Measurements from ENCODE around the gene SLC35E4.
"Not testable (repeated sequence)": the region's sequence is repeated elsewhere in the genome, so short reads cannot be mapped to it uniquely, and the experiment has no call there.

Gene SLC35E4

DNA sequence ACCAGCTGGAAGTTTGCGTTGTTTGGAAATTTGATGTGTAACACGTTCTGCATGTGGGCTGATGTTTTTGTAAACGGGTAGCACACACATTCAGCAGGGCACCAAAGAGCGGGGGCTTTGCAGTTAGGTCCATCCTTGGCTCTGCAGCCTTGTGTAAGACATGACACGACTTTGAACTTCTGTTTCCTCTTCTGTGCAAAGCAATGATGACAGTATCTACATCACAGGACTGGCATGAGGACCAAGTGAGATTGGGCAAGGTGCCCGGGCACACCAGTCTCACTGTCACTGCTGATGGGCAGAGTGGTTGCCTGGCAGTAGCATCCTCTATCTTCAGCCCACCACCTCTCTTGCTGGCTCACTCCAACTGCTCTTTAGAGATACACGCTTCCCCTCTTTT lies 25.3 kb upstream of the SLC35E4 start:
- DNase-seq (ENCODE audit: extremely low read depth in 1 of 2, low read depth in 1 of 2) = no peak

DNA sequence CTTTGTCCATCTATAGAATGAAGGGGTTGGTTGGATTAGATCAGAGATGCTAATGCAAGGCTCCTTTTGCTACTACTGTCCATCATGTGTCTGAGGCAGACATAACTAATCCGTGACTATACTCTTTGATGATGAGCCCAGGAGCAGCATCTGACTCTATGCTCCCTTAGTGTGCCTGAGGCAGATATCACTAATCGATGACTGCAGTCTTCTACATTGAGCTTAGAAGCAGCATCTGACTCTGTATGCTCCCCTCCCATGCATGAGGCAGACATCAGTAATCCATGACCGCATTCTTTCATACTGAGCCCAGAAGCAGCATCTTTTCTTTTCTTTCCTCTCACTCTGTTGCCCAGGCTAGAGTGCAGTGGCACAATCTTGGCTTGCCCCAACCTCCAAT lies 24.4 kb upstream of the SLC35E4 start:
- no peak for DNase-seq (ENCODE audit: extremely low read depth in 1 of 2, low read depth in 1 of 2)

DNA sequence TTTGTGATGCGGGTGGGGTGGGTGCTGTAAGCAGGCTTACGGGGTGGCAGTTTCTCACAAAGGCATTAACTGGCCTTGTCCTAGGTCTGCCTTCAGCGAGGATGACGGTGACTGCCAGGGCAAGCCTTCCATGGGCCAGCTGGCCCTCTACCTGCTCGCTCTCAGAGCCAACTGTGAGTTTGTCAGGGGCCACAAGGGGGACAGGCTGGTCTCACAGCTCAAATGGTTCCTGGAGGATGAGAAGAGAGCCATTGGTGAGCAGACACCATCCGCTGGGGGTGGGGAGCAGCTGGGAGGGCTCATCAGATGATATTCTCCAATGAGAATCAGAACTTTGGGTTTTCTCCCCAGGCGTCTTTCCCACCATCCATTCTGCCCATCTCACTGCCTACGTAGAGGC lies 22.8 kb upstream of the SLC35E4 start:
- DNase-seq (ENCODE audit: extremely low read depth in 1 of 2, low read depth in 1 of 2) = no peak

DNA sequence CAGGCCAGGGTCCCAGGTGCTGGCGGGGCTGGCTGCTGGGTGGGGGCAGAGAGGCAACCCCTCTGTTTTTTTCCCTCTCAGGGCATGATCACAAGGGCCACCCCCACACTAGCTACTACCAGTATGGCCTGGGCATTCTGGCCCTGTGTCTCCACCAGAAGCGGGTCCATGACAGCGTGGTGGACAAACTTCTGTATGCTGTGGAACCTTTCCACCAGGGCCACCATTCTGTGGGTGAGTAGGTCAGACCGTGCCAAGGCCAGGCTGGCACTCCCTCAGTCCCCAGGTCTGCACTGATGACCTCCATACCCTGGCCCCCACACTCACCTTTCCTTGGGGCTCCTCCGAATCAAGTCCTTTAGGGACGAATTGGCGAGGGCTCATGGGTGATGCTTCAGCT lies 21.3 kb upstream of the SLC35E4 start:
- no peak for DNase-seq (ENCODE audit: extremely low read depth in 1 of 2, low read depth in 1 of 2)

DNA sequence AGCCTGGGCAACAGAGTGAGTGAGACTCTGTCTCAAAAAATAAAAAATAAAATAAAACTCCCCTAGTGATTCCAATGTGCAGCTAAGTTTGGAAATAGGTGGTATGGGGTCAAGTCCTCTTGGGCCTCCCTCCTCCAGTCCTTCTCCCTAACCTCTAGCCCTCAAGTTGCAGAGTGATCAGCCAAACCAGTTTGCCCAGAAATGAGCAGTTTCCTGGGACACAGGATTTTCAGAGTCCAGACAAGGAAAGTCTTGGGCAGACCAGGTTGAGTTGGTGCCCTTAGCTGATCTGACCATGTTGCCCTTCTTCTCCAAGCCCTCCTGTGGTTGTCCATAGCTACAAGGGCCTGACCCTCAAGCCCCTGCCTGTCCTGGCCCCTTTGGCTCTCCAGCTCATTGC lies 20.7 kb upstream of the SLC35E4 start:
- DNase-seq (ENCODE audit: extremely low read depth in 1 of 2, low read depth in 1 of 2) = no peak

DNA sequence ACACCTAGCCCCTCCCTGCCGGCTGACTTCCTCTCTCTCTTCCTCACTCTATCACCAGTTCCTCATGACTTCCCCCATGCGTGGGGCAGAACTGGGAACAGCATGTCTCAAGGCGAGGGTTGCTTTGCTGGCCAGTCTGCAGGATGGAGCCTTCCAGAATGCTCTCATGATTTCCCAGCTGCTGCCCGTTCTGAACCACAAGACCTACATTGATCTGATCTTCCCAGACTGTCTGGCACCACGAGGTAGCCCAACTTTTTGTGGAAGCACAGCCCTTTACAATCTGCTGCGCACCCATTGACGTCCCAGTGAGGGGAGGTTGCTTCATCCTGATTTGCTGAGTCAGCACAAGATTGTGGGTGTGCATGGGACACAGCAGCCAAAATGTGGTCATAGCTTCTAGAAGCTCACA lies 20.0 kb upstream of the SLC35E4 start:
- DNase-seq (ENCODE audit: extremely low read depth in 1 of 2, low read depth in 1 of 2) = no peak

DNA sequence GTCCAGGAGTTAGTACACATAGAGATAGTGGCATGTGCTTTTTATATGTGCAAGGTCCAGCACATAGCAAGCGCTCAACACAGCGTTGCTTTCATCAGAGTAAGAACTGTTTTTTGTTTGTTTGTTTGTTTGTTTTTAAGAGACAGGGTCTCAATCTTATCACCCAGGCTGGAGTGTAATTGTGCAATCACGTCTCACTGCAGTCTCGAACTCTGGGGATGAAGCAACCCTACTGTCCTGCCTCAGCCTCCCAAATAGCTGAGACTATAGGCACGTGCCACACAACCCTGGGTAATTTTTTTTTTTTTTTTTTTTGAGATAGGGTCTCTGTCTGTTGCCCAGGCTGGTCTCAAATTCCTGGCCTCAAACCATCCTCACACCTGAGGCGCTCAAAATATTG lies 17.8 kb upstream of the SLC35E4 start:
- DNase-seq (ENCODE audit: extremely low read depth in 1 of 2, low read depth in 1 of 2) = no peak

DNA sequence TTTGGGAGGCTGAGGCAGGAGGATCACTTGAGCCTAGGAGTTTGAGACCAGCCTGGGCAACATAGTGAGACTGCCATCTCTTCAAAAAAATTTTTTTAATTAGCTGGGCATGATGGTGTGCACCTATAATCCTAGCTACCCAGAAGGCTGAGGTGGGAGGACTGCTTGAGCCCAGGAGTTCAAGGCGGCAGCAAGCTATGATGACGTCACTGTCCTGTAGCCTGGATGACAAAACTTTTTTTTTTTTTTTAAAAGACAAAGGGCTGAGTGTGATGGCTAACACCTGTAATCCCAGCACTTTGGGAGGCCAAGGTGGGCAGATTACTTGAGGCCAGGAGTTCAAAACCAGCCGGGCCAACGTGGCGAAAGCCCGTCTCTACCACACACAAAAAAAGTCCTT lies 15.7 kb upstream of the SLC35E4 start:
- DNase-seq (ENCODE audit: extremely low read depth in 1 of 2, low read depth in 1 of 2) = not testable (repeated sequence)

DNA sequence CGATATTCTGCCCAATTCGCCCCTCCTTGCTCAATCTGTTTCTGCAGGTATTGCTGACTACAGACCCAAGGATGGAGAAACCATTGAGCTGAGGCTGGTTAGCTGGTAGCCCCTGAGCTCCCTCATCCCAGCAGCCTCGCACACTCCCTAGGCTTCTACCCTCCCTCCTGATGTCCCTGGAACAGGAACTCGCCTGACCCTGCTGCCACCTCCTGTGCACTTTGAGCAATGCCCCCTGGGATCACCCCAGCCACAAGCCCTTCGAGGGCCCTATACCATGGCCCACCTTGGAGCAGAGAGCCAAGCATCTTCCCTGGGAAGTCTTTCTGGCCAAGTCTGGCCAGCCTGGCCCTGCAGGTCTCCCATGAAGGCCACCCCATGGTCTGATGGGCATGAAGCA lies 9.2 kb upstream of the SLC35E4 start:
- DNase-seq (ENCODE audit: extremely low read depth in 1 of 2, low read depth in 1 of 2) = no peak

DNA sequence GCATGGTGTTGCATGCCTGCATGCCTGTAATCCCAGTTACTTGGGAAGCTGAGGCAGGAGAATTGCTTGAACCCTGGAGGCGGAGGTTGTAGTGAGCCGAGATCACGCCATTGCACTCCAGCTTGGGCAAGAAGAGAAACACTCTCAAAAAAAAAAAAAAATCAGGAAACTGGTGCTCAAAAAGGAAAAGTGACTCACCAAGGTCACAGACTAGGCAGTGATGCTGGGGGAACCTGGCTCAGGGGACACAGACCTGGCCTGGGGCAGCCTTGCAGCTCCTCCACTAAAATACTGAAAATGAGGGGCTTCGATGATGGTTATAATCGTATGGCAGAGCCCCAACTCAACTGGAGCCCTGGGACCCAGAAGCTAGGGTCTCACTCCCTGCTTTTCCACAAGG lies 8.1 kb upstream of the SLC35E4 start:
- no peak for DNase-seq (ENCODE audit: extremely low read depth in 1 of 2, low read depth in 1 of 2)

DNA sequence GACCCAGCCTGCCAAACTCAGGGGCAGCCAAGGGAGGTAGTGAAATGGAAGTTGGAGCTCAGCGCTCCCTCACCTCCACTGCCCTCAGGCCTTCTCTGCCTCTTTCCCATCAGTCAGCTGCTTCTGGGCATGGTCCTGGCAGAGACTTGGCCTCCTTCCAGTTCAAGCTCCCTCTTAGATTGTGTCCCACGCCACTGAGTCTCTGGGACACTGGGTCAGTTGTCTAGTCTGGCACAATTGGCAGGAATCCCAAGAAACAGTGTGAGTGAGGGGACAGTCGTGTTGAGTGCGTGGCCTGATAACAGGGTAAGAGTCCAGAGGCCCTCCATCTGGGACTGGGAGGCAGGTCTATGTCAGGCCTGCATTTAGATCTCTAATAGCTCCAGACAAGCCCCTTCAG lies 7.1 kb upstream of the SLC35E4 start:
- no peak for DNase-seq (ENCODE audit: extremely low read depth in 1 of 2, low read depth in 1 of 2)

DNA sequence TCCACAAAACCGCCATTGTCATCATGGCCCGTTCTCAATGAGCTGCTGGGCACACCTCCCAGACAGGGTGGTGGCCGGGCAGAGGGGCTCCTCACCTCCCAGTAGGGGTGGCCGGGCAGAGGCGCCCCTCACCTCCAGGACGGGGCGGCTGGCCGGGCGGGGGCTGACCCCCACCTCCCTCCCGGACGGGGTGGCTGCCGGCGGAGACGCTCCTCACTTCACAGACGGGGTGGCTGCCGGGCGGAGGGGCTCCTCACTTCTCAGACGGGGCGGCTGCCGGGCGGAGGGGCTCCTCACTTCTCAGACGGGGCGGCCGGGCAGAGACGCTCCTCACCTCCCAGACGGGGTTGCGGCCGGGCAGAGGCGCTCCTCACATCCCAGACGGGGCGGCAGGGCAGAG lies 4.1 kb upstream of the SLC35E4 start:
- not testable (repeated sequence) for DNase-seq (ENCODE audit: extremely low read depth in 1 of 2, low read depth in 1 of 2)

DNA sequence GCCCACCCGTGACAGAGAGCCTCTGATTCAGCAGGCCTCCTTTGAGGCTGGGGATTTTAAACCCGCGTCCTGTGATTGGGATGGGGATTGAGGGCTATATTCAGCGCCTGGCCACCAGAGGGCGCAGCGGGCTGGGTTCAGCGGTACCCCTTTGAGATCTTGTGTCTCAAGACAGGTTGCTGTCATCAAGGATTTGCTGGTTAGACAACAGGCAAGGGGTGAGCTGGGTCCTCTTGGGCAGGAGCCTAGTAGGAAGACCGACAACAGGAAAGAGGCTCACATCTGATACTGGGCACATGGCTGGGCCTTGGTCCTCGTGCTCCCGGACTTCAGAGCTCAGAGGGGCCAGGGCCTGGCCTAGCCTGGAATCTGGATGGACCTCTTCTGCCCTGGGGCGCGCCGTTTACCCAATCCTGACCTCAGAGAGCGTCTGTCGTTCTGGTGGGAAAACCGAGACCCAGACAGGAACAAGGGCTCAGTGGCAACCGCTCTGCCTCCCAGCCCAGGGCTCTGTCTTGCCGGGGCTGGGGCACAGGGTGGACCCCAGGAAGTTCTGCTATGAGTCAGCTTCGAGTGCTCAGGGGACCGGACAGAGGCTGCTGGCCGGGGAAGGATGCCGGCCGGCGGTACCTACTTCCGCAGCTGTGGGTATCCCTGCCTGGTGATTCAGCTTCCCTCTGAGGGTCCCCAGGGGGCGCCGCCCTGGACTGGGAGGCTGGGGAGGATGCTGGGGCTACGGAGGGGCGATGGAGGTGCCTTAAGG lies 929 bp upstream of the SLC35E4 start:
- DNase-seq (ENCODE audit: extremely low read depth in 1 of 2, low read depth in 1 of 2) = peak; percentile 74 to 83

DNA sequence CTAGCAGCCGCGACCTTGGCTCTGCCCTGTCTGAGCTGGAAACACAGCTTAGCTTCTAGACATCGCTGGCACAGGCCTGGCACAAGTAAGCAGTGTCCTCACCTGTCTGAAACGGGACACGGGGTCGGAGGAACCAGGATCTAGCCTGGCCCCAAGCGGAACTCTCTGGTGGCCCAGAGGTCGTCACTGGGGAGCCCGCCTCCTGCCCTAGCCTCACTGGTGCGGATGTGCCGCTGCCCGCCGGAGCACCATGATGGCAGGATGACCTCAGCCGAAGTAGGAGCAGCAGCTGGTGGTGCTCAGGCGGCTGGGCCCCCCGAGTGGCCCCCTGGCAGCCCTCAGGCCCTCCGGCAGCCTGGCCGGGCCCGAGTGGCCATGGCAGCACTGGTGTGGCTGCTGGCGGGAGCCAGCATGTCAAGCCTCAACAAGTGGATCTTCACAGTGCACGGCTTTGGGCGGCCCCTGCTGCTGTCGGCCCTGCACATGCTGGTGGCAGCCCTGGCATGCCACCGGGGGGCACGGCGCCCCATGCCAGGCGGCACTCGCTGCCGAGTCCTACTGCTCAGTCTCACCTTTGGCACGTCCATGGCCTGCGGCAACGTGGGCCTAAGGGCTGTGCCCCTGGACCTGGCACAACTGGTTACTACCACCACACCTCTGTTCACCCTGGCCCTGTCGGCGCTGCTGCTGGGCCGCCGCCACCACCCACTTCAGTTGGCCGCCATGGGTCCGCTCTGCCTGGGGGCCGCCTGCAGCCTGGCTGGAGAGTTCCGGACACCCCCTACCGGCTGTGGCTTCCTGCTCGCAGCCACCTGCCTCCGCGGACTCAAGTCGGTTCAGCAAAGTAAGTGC lies 871 bp downstream of the SLC35E4 start:
- no peak for DNase-seq (ENCODE audit: extremely low read depth in 1 of 2, low read depth in 1 of 2)

DNA sequence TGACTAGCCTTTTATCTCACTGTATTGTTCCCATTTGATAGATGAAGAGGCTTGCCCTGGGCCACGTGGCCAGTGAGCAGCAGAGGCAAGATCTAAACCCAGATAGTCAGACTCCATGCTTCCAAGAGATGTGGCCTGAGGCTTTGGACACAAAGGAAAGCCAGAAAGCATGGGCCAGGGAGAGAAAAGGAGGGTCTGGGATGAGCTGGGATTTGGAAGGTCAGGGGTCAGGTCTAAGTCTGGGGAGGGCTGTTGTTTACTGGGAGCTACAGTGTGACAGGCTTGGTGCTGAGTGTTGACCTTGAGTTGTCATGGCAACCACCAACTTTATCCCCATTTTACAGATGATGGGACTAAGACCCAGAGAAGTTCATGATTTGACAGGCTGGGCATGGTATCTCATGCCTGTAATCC lies 2.1 kb downstream of the SLC35E4 start:
- DNase-seq (ENCODE audit: extremely low read depth in 1 of 2, low read depth in 1 of 2) = no peak

DNA sequence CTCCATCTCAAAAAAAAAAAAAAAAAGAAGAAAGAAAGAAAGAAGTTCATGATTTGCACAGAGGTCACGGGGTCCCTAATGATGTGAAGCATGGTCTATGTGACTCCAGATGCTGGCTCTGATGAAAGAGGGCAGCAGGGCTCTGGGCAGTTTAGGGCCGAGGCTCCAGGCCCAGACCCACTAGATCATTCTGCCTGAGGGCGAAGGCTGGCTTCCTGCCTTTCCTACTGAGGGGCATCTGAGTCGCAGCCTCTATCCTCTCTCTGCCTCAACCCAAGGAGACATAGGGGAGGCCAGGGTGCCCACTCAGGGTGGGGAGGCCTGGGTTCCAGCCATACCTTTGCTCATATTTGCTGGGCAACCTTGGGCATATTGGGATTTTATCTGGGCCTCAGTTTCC lies 4.8 kb downstream of the SLC35E4 start:
- no peak for DNase-seq (ENCODE audit: extremely low read depth in 1 of 2, low read depth in 1 of 2)

DNA sequence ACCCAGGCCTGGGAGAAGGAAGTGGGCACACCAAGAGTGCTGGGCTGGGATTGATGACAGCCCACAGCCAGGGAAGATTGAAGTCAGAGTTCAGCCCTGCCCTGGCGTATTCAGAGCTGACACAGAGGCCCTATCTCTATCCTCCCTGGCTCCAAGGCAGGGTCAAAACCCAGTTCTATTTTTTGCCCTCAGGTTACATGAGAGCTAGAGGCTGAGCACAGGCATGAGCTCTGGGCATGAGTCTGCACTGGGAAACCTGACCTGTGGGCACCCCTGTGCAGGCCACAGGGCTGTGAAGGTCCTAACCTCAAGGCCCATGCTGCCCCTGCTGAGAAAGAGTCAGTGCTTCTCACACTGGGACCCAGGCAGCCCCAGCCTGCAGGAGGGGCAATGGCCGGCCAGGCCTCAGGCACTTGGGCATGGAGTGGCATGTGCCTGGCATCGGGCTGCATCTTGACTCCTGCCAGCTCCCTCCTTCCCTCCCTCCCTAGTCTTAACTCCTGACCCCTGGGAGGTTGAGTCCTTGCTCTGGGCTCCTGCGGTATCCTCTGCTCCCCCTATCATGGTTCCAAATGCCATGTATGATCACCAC lies 5.4 kb downstream of the SLC35E4 start:
- DNase-seq (ENCODE audit: extremely low read depth in 1 of 2, low read depth in 1 of 2) = no peak

DNA sequence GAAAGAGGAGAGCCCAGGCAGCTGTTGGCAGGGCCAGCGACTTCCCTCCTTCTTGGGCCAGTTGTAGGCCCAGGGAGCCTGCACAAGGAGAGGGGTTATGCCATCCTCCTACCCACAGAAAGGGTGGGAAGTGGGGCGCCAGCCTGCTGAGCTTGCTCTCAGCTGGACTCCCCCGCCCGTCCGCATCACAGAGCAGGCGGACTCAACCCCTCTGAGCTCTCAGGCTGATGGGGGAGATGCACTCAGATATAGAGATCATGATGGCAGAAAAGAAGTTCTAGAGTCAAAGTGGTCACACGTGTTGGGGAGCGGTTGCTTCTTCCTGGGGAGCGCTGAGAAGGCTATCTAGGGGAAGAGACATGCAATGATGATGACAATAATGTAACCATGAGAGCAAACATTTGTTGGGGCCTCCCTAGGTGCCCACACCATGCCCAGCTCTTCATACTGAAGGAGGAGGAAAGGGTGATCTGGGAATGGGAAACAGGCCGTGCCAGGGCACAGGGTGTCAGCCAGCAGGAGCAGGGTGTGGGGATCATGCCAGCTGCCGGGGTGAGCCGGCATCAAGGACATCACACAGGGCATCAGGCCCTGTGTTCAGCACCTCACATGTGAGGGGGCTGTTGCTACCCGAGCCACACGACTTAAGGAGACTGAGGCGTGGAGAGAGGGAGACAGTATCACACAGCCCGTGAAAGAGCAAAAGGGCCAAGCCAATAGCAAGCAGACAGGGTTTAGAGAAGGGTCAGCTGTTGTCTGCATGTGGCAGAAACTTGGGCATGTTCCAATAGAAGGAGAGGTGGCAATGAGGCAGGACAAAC lies 7.7 kb downstream of the SLC35E4 start:
- DNase-seq (ENCODE audit: extremely low read depth in 1 of 2, low read depth in 1 of 2) = no peak

DNA sequence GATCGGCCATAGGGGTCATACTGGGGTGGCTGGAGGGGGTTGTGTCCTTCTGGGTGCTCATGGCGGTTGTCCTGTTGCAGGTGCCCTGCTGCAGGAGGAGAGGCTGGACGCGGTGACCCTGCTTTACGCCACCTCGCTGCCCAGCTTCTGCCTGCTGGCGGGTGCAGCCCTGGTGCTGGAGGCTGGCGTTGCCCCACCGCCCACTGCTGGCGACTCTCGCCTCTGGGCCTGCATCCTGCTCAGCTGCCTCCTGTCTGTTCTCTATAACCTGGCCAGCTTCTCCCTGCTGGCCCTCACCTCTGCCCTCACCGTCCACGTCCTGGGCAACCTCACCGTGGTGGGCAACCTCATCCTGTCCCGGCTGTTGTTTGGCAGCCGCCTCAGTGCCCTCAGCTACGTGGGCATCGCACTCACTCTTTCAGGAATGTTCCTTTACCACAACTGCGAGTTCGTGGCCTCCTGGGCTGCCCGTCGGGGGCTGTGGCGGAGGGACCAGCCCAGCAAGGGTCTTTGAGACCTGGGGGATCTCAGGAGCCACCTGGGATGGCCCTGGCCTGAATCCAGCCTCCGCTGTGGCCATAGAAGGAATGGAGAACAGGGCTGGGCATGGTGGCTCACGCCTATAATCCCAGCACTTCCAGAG lies 11.1 kb downstream of the SLC35E4 start:
- DNase-seq (ENCODE audit: extremely low read depth in 1 of 2, low read depth in 1 of 2) = no peak

DNA sequence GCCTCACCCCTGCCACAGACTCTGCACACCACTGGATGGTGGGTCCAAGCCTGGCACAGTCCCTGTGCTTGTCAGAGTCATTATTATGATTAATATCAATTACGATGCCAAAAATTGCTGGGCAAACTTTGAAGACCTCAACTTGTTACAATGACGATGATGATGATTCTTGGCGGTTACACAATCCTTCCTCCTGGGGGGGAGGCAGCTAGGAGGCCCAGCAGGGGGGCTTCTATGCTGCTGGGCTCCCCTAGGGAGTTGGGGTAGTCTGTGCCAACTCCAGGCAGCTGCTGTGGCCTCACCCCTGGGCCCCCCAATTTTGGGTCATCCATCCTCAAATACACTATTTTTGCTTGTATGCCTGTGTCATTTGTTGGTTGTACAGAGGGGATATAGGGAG lies 12.0 kb downstream of the SLC35E4 start:
- DNase-seq (ENCODE audit: extremely low read depth in 1 of 2, low read depth in 1 of 2) = no peak

DNA sequence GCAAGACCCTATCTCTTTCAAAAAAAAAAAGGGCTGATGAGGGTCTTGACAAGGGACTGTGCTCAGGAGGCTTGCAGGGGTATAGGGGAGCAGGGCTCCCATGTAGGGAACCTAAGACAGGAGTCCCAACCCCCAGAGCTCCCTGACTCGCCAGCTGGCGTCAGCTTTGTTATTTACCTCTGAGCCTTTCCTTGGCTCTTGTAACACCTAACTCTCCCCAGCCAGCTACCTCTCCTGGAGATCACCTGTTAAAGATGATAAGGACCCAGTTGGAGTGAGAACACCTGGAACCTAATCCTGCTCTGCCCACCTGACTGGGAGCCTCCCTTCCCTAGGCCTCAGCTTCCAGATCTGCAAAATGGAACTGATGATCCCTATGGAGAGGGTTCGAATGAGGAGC lies 13.2 kb downstream of the SLC35E4 start:
- no peak for DNase-seq (ENCODE audit: extremely low read depth in 1 of 2, low read depth in 1 of 2)

All from stimulated activated CD8-positive, alpha-beta memory T cell treated with anti-CD3 and anti-CD28 coated beads, Interleukin-7, amount 100 ng/mL, for 48 hours (primary cell).